ENCODE data around the gene ZNF672. TPM values are rescaled to one million over a fixed set of nuclear protein-coding genes. Genes with fewer than 3 reads are reported as not detected.

Gene ZNF672
- total and polyA plus RNA-seq, 2 of the 13 experiments (the other 11 are each of a cell fraction or from before 2014, with no cell fraction given) = 17.2 to 22.9 TPM

GRCh38 chr1:248873409-248873992 lies 35.5 kb downstream of the ZNF672 start (continued):
- TF ChIP-seq ATAD3A (CRISPR knock-in tag; IDR thresholded peaks at IDR 0.05) (no peak), PRDM4 (CRISPR knock-in tag; IDR thresholded peaks at IDR 0.05; ENCODE audit: borderline replicate concordance) (peak; percentile 82; the same call in 1 of the 2 replicates), FOXA3 (CRISPR knock-in tag; IDR thresholded peaks at IDR 0.05) (no peak), RARA (CRISPR knock-in tag; IDR thresholded peaks at IDR 0.05) (0 out of 2 replicates have a peak, but pooled peaks have one; percentile 32), ZNF317 (CRISPR knock-in tag; IDR thresholded peaks at IDR 0.05) (peak; percentile 88), ZNF605 (CRISPR knock-in tag; IDR thresholded peaks at IDR 0.05) (no peak; the same call in 1 of the 2 replicates), NFKB2 (CRISPR knock-in tag; IDR thresholded peaks at IDR 0.05; ENCODE audit: borderline replicate concordance) (peak; percentile 47), ZNF296 (CRISPR knock-in tag; conservative IDR thresholded peaks at IDR 0.05) (no peak), TOPORS (CRISPR knock-in tag; IDR thresholded peaks at IDR 0.05) (no peak), ZNF256 (CRISPR knock-in tag; conservative IDR thresholded peaks at IDR 0.05) (0 out of 2 replicates have a peak, but pooled peaks have one; percentile 22), NFIB (CRISPR knock-in tag; IDR thresholded peaks at IDR 0.05; ENCODE audit: borderline replicate concordance) (no peak), ZNF333 (CRISPR knock-in tag; IDR thresholded peaks at IDR 0.05; ENCODE audit: borderline replicate concordance) (peak; percentile 97), CENPX (CRISPR knock-in tag; IDR thresholded peaks at IDR 0.05) (no peak), TEAD3 (CRISPR knock-in tag; optimal IDR thresholded peaks at IDR 0.05; ENCODE audit: borderline replicate concordance) (peak; percentile 60)
- TF ChIP-seq, protein P1, sequence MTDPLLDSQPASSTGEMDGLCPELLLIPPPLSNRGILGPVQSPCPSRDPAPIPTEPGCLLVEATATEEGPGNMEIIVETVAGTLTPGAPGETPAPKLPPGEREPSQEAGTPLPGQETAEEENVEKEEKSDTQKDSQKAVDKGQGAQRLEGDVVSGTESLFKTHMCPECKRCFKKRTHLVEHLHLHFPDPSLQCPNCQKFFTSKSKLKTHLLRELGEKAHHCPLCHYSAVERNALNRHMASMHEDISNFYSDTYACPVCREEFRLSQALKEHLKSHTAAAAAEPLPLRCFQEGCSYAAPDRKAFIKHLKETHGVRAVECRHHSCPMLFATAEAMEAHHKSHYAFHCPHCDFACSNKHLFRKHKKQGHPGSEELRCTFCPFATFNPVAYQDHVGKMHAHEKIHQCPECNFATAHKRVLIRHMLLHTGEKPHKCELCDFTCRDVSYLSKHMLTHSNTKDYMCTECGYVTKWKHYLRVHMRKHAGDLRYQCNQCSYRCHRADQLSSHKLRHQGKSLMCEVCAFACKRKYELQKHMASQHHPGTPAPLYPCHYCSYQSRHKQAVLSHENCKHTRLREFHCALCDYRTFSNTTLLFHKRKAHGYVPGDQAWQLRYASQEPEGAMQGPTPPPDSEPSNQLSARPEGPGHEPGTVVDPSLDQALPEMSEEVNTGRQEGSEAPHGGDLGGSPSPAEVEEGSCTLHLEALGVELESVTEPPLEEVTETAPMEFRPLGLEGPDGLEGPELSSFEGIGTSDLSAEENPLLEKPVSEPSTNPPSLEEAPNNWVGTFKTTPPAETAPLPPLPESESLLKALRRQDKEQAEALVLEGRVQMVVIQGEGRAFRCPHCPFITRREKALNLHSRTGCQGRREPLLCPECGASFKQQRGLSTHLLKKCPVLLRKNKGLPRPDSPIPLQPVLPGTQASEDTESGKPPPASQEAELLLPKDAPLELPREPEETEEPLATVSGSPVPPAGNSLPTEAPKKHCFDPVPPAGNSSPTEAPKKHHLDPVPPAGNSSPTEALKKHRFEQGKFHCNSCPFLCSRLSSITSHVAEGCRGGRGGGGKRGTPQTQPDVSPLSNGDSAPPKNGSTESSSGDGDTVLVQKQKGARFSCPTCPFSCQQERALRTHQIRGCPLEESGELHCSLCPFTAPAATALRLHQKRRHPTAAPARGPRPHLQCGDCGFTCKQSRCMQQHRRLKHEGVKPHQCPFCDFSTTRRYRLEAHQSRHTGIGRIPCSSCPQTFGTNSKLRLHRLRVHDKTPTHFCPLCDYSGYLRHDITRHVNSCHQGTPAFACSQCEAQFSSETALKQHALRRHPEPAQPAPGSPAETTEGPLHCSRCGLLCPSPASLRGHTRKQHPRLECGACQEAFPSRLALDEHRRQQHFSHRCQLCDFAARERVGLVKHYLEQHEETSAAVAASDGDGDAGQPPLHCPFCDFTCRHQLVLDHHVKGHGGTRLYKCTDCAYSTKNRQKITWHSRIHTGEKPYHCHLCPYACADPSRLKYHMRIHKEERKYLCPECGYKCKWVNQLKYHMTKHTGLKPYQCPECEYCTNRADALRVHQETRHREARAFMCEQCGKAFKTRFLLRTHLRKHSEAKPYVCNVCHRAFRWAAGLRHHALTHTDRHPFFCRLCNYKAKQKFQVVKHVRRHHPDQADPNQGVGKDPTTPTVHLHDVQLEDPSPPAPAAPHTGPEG (CRISPR knock-in tag; IDR thresholded peaks at IDR 0.05) = no peak
- TF ChIP-seq, protein P2, sequence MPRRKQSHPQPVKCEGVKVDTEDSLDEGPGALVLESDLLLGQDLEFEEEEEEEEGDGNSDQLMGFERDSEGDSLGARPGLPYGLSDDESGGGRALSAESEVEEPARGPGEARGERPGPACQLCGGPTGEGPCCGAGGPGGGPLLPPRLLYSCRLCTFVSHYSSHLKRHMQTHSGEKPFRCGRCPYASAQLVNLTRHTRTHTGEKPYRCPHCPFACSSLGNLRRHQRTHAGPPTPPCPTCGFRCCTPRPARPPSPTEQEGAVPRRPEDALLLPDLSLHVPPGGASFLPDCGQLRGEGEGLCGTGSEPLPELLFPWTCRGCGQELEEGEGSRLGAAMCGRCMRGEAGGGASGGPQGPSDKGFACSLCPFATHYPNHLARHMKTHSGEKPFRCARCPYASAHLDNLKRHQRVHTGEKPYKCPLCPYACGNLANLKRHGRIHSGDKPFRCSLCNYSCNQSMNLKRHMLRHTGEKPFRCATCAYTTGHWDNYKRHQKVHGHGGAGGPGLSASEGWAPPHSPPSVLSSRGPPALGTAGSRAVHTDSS (CRISPR knock-in tag; conservative IDR thresholded peaks at IDR 0.05) = no peak
- TF ChIP-seq, protein P3, sequence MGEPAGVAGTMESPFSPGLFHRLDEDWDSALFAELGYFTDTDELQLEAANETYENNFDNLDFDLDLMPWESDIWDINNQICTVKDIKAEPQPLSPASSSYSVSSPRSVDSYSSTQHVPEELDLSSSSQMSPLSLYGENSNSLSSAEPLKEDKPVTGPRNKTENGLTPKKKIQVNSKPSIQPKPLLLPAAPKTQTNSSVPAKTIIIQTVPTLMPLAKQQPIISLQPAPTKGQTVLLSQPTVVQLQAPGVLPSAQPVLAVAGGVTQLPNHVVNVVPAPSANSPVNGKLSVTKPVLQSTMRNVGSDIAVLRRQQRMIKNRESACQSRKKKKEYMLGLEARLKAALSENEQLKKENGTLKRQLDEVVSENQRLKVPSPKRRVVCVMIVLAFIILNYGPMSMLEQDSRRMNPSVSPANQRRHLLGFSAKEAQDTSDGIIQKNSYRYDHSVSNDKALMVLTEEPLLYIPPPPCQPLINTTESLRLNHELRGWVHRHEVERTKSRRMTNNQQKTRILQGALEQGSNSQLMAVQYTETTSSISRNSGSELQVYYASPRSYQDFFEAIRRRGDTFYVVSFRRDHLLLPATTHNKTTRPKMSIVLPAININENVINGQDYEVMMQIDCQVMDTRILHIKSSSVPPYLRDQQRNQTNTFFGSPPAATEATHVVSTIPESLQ (CRISPR knock-in tag; conservative IDR thresholded peaks at IDR 0.05) = no peak

Data from HepG2 (cell line).